HG02981 (cell line): Measurements from ENCODE around the gene CACNG4.

ENCODE experiments used
- ATAC-seq: cut with Tn5 transposase; IDR thresholded peaks from one replicate; pipeline ENCODE4 v1.9.1; 2021; ENCODE audit warnings: mild to moderate bottlenecking, moderate library complexity; ENCODE audit not compliant: unreplicated experiment

CACNG4 gene

GRCh38 chr17:66963909-66964771, at the start of gene CACNG4:
Gene CACNG4 (plus strand): TSS chr17:66964707. CDS start chr17:66964912, 205 bp downstream.
- ATAC-seq, result no peak

GRCh38 chr17:66915204-66915611, 49.3 kb upstream of the CACNG4 start:
- no peak for ATAC-seq

GRCh38 chr17:66915792-66916191, 48.7 kb upstream of the CACNG4 start:
- no peak for ATAC-seq

DNA sequence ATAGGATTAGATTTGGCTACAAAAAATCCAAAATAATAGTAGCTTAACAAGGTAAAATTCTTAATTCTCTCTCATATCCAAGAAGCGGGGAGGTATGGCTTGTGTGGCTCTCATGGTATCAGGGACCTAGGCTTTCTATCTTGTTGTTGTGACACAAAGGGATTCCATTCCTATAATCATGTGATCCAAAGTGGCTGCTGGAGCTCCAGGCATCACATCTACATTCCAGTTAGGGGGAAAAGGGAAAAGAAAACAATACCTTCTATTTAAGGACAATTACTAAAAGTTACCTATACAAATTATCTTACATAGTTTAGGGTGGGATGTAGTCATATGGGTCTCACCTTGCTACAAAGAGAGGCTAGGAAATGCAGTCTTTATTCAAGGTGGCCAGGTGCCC, 47.6 kb upstream of the CACNG4 start:
- no peak for ATAC-seq

DNA sequence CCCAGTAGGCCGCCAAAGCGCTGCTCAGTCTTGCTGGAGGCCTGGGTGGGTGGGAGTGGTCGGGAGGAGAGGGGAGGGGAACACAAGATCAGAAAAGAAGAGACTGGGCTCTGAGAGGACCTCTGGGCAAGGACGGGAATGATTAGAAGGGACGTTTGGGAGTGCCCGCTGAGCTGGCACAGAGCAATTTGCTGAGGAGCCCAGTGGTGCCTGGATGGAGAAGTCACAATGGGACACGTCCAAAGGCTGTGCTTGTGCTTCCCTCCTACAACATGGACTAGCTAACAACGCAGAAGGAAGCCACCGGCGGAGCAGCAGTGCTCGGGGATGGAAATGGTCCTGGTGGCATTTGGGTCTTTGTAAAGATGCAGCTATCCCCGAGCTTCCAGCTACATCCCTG, 45.6 kb upstream of the CACNG4 start:
- no peak for ATAC-seq

- ATAC-seq, result no peak
These were observed 44.1 kb upstream of the CACNG4 start for GRCh38 chr17:66920435-66920834.

DNA sequence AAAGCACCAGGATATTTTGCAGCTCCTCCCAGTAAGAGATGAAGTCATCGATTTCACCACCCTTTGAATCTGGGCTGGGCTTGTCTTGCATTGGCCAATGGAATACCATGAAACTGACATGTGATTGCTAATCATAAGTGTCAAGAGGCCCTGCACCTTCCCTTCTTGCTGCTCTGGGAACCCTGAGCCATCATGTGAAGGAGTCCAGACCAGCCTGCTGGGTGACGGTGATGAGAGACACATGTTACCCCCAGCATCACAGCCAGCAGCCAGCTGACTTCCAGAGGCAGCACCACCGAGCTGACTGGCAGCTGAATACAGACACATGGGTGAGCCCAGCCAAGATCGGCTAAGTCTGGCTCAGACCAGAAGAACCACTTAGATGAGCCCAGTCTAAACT, 43.6 kb upstream of the CACNG4 start:
- no peak for ATAC-seq

DNA sequence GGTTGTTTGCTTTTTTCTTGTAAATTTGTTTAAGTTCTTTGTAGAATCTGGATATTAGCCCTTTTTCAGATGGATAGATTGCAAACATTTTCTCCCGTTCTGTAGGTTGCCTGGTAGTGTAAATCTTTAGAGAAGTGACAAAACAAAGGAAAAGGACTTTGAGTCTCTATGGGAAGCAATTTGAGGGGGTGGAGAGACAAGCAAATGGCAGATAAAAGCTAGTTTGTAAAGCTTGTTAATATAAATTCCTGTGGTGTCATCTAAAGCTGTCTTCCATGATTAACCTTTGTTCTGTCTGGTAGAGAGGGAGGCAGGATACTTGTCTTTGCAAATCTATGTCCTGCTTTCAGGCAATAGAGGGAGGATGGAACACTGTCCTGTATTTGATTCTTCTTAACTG, 40.6 kb upstream of the CACNG4 start:
- ATAC-seq, result no peak

DNA sequence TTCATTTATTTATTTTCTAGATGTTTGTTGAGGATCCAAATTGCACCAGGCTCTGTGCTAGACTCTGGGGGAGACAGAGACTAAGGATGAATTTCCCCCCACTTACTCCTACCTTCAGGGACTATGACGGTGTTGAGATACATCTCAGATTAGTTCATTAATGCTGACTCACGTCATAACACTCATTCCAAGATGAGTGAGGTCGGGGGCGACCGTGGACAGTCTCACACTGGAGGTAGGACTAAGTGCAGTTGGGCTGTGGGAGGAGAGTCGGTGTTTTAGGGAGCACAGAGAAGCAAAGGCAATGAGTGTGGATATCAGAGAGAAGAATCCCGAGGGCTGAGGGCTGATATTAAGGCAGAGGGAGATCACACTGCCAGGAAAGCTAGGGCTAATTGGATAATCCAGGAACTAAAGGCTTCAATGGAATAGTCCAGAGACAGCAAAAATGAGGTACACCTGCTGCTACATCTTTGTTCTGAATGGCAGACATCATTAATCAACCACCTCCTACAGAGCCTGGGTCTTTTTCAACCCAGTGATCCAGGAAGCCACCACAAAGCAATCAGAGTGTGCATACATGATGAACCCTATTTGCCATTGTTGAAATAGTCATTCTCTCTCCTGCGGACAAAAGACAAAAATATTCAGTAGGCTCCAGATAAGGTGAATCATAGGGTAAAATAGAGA, 38.6 kb upstream of the CACNG4 start:
- no peak for ATAC-seq

DNA sequence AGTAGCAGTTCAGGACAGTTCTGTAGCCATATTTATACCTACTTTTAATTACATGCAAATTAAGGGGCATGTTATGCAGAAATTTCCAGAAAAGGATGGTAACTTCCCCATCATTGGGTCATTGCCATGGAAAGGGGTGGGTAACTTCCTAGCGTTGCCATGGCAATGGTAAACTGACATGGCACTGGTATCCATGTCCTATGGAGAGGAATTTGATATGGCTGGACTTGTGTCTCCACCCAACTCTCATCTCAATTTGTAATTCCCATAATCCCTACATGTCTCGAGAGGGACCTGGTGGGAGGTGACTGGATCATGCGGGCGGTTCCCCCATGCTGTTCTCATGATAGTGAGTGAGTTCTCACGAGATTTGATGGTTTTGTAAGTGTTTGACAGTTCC, 35.6 kb upstream of the CACNG4 start:
- no peak for ATAC-seq

GRCh38 chr17:66929591-66929990, 34.9 kb upstream of the CACNG4 start:
- ATAC-seq, result no peak

- ATAC-seq, result no peak
These were observed 33.6 kb upstream of the CACNG4 start for GRCh38 chr17:66930933-66931332.

- no peak for ATAC-seq
These were observed 32.2 kb upstream of the CACNG4 start for GRCh38 chr17:66932311-66932710.

- no peak for ATAC-seq
These were observed 30.5 kb upstream of the CACNG4 start for GRCh38 chr17:66934040-66934439.

GRCh38 chr17:66935717-66936116, 28.8 kb upstream of the CACNG4 start:
- ATAC-seq, result no peak

- ATAC-seq, result no peak
These were observed 25.9 kb upstream of the CACNG4 start for GRCh38 chr17:66938656-66939055.

DNA sequence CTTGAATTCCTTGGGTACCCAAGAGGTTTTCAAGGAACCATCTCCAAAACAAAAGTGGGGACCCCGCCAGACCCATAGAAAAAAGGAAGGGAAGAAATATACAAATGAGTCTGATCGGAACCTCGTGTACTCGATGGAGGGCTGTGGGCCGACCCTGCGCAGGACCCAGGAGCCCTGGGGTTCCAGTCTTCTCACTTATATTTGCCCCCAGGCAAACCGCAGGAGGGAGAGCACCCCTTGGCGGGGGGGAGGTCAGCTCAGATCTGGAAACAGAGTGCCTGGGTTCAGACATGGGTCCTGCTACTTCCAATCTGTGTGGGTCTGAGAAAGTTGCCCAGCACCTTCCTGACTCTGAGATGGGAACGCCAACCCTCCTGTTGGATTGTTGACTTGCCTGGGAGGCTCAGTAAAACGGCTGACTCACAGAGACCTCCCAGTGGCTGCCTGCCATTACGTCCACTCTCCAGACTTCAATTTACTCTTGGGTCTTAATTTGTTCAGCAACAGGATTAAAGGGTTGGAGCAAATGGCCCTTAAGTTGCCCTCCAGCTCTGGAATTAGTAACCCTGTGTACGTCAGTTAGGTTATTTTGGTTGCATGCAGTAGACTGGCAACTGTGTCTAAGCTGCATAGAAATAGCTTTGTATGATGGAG, 24.9 kb upstream of the CACNG4 start:
- no peak for ATAC-seq

DNA sequence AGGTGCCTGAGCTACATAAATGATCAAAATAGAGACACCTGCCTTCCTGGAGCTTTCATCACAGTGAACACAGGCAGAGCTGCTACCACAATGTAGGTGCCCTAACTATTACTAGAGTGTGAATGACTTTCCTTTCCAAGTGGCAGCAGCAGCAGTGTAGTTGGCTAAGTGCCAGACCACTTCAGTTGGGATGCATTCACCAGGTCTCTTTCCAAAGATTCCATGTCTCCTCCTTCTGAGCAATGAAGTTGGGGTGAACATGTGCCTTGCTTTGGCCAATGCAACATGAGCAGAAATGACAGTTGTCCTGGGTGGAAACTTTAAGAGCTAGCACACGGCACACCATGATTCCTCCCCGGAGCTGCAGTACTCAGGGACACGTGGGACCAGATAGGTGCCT, 23.3 kb upstream of the CACNG4 start:
- no peak for ATAC-seq

DNA sequence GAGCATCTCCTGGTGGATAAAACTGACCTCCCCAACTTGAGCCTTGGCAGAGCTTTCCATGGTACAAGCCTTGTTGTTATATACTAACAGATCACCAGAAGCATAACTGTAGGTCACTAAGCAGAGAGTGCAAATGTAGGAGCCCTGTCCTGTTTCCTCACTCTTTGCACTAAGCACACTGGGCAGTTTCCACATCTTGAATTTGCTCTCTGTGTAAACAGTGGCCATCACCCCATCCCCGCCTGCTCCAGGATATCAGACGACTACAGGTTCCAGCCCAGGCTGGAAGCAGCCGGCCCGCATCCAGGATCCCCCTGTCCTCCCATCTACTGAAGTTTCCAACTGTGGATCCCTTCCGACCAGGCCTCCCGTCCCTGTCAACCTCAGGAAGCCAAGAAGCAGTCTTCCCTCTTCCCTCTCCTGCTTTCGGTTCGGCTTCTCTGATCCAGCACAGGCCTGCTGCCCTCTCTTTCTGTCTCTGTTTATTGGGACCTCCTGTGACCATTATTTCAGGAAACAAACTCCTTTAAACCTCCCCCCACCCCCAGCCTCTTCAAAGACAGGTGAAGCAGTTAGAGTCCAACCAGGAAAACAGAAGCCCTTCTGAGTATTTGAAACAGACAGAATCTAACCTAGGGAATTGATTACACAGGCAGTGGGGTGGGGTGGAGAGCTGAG, 22.6 kb upstream of the CACNG4 start:
- ATAC-seq, result no peak

GRCh38 chr17:66942451-66943264, 21.8 kb upstream of the CACNG4 start:
- ATAC-seq, result no peak
